ENCODE measurements around the gene MICU1.
"Not testable (repeated sequence)": the region's sequence is repeated elsewhere in the genome, so short reads cannot be mapped to it uniquely, and the experiment has no call there.

Gene MICU1

GRCh38 chr10:72563327-72563932 lies 62.4 kb downstream of the MICU1 start:
- DNase-seq: no peak

- DNase-seq: no peak
Observed at GRCh38 chr10:72561745-72562166, 64.1 kb downstream of the MICU1 start.

- DNase-seq: no peak
Observed at GRCh38 chr10:72557362-72557761, 68.5 kb downstream of the MICU1 start.

- no peak for DNase-seq
Observed at GRCh38 chr10:72552857-72553256, 73.0 kb downstream of the MICU1 start.

- DNase-seq: no peak
Observed at GRCh38 chr10:72550239-72550638, 75.6 kb downstream of the MICU1 start.

- DNase-seq: no peak
Observed at GRCh38 chr10:72545546-72545945, 80.3 kb downstream of the MICU1 start.

- not testable (repeated sequence) for DNase-seq
Observed at GRCh38 chr10:72543855-72544254, 82.0 kb downstream of the MICU1 start.

GRCh38 chr10:72542396-72542815 lies 83.5 kb downstream of the MICU1 start:
- peak in 5 of 56 donors; percentile 1 to 8 (median 4) for DNase-seq

GRCh38 chr10:72541337-72541736 lies 84.5 kb downstream of the MICU1 start:
- DNase-seq: no peak

GRCh38 chr10:72540193-72540807 lies 85.6 kb downstream of the MICU1 start:
- no peak for DNase-seq

- DNase-seq: no peak
Observed at GRCh38 chr10:72539137-72539536, 86.7 kb downstream of the MICU1 start.

- DNase-seq: no peak
Observed at GRCh38 chr10:72525689-72526088, 100.2 kb downstream of the MICU1 start.

GRCh38 chr10:72525277-72525676 lies 100.6 kb downstream of the MICU1 start:
- DNase-seq: no peak

GRCh38 chr10:72524489-72524888 lies 101.4 kb downstream of the MICU1 start:
- DNase-seq: no peak

- DNase-seq: no peak
Observed at GRCh38 chr10:72523932-72524396, 101.9 kb downstream of the MICU1 start.

GRCh38 chr10:72523062-72523461 lies 102.8 kb downstream of the MICU1 start:
- DNase-seq: no peak

- DNase-seq: no peak
Observed at GRCh38 chr10:72517244-72517643, 108.6 kb downstream of the MICU1 start.

- no peak for DNase-seq
Observed at GRCh38 chr10:72515455-72515854, 110.4 kb downstream of the MICU1 start.

- no peak for DNase-seq
Observed at GRCh38 chr10:72513910-72514309, 112.0 kb downstream of the MICU1 start.

GRCh38 chr10:72511459-72511858 lies 114.4 kb downstream of the MICU1 start:
- no peak for DNase-seq

- no peak for DNase-seq
Observed at GRCh38 chr10:72509941-72510340, 115.9 kb downstream of the MICU1 start.

- DNase-seq: no peak
Observed at GRCh38 chr10:72509206-72509799, 116.6 kb downstream of the MICU1 start.

GRCh38 chr10:72508033-72508432 lies 117.8 kb downstream of the MICU1 start:
- no peak for DNase-seq

Data from nucleus accumbens (tissue), 56 donors.